ENCODE results near the gene RDX. TPM values are rescaled to one million over a fixed set of nuclear protein-coding genes. Genes with fewer than 3 reads are reported as not detected.
"Not testable (repeated sequence)": the region's sequence is repeated elsewhere in the genome, so short reads cannot be mapped to it uniquely, and the experiment has no call there.

RDX gene
- total RNA-seq, 1 experiment from 2014 or later: 107 TPM

DNA sequence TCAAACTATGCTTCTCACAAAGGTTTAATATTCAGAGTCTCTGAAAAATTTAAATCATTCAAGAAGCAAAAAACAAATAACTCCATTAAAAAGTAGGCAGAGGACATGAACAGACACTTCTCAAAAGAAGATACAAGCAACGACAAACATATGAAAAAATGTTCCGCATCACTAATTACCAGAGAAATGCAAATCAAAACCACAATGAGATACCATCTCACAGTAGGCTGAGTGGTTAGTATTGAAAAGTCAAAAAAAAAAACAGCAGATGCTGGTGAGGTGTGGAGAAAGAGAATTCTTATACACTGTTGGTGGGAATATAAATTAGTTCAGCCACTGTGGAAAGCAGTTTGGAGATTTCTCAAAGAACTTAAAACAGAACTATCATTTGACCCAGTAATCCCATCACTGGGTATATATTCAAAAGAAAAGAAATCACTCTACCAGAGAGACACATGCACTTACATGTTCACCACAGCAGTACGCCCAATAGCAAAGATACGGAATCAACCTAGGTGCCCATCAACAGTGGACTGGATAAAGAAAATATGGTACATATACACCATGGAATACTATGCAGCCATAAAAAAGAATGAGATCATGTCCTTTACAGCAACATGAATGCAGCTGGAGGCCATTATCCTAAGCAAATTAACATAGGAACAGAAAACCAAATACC lies 103.7 kb downstream of the RDX start:
- in situ Hi-C loops (cut with HindIII; ENCODE audit: low pct_unique_long_range_greater_than_20kb, low sequenced_read_pairs); DNase-seq (ENCODE audit: low read depth, low spot score): not testable (repeated sequence)

DNA sequence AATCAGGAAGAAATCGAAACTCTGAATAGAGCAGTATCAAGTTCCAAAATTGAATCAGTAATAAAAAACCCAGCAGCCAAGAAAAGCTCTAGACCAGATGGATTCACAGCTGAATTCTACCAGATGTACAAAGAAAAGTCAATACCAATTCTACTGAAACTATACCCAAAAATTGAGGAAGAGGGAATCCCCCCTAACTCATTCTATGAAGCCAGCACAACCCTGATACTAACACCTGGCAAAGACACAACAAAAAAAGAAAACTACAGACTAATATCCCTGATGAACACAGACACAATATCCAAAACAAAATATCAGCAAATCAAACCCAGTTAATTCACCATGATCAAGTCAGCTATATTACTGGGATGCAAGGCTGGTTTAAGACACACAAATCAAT lies 105.5 kb downstream of the RDX start:
- in situ Hi-C loops (cut with HindIII; ENCODE audit: low pct_unique_long_range_greater_than_20kb, low sequenced_read_pairs): no loop called here
- DNase-seq (ENCODE audit: low read depth, low spot score): no peak

DNA sequence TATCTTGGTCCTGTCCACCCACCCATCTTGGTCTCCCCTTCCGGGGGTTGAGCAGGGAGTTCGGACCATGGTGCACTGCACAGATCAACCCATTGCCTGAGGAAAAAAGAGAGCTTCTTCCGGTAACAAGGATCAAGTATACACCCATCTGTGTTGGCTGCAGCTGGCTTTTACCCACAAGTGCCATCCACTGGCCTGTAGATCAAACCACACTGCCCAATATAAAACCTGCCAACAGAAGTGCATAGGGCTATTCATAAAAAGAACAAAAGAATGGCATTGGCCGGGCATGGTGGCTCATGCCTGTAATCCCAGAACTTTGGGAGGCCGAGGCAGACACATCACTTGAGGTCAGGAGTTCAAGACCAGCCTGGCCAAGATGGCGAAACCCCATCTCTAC lies 108.7 kb downstream of the RDX start:
- DNase-seq (ENCODE audit: low read depth, low spot score): peak; percentile 21
- in situ Hi-C loops (cut with HindIII; ENCODE audit: low pct_unique_long_range_greater_than_20kb, low sequenced_read_pairs): no loop called here

DNA sequence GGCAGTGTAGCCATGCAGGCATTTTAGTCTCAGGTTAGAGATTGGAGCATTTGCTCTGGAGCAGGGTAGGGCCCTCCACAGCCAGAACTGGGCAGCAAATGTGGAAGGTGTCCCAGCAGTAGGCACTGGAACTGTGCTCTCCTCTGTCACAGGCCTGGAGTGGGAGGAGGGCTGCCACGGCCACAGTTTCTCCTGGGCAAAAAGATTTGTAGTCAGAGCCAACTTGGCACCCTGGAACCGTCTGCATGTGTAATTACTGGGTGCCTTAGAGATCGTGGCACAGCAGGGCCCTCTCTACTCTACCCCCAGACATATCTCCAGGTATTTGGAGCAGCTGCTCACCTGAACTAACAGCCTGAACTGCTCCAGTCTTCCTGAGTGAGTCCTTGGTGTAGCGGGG lies 109.5 kb downstream of the RDX start:
- DNase-seq (ENCODE audit: low read depth, low spot score): no peak
- in situ Hi-C loops (cut with HindIII; ENCODE audit: low pct_unique_long_range_greater_than_20kb, low sequenced_read_pairs): no loop called here

DNA sequence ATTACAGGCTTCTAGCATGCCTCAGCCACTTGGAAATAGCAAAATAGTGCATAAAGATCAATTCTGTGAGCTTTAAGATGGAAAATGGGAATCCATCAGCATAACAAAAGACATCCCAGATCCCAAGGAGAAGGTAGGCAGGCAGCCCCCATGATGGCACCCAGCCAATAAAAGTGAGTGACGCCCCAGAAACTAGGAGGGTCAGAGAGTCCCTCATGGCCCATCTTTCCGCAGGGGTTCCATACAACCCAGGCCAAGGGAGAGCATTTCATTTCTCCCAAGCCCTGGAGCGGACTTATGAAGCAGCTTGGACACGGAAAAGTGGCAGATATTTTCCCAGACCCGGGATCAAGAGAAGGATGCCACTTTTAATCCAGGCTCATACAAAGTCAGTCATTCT lies 110.0 kb downstream of the RDX start:
- in situ Hi-C loops (cut with HindIII; ENCODE audit: low pct_unique_long_range_greater_than_20kb, low sequenced_read_pairs): no loop called here
- DNase-seq (ENCODE audit: low read depth, low spot score): no peak

DNA sequence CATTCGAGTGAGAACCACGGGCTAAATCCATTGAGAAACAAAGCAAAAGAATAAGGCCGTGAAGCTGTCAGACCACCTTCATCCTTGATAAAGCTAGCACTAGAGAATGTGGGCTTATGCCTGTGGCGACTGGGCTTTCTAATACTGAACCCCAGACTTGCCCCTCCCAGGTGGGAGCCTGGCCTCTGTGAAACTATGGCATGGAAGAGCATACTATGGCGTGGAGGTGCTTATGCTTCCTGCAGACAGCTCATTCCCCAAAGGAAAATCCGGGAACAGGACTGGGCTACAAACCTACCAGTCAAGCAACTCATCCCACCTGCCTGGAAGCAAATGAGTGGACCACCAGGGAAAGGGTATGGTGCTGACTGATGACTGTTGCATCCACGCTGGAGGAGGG lies 110.8 kb downstream of the RDX start:
- in situ Hi-C loops (cut with HindIII; ENCODE audit: low pct_unique_long_range_greater_than_20kb, low sequenced_read_pairs): no loop called here
- DNase-seq (ENCODE audit: low read depth, low spot score): no peak

DNA sequence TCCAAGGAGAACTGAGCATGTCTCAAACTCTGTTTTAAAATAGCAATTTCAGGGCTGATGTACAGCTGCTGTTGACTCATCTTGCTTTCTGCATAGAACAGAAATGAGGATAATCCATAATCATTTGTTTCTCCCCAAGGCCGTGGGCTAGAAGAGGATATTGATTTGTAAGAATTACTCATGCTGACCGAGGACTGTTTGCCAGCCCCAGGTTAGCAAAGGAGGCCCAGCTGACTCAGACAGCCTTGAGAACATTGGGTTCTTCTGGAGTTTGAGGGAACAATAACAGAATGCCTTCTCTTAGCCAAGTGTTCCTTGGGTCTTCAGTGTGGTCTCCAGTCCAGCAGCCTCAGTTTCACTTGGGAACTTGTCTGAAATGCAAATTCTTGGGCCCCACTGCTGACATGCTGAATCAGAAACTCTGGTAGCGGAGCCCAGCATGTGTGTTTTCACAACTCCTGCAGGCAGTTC lies 111.3 kb downstream of the RDX start:
- in situ Hi-C loops (cut with HindIII; ENCODE audit: low pct_unique_long_range_greater_than_20kb, low sequenced_read_pairs): no loop called here
- no peak for DNase-seq (ENCODE audit: low read depth, low spot score)

DNA sequence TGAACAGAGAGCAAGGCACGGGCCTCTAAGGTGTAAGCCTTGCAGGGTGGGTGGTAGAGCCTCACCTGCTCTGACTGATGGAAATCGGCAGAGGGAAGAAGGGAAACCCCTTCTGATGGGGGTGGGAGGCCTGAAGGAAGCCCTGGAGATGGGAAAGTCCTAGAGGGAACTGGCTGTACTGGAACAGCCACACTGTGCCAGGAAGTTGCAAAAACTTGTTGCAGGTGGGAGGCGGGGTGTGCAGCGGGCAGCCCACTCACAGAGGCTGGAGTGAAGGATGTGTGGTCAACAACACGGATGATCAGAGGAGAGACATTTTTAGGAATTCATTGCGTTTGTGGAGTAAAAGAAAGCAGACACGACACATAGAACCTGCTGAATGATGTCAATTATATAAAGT lies 112.0 kb downstream of the RDX start:
- DNase-seq (ENCODE audit: low read depth, low spot score): no peak
- in situ Hi-C loops (cut with HindIII; ENCODE audit: low pct_unique_long_range_greater_than_20kb, low sequenced_read_pairs): no loop called here

DNA sequence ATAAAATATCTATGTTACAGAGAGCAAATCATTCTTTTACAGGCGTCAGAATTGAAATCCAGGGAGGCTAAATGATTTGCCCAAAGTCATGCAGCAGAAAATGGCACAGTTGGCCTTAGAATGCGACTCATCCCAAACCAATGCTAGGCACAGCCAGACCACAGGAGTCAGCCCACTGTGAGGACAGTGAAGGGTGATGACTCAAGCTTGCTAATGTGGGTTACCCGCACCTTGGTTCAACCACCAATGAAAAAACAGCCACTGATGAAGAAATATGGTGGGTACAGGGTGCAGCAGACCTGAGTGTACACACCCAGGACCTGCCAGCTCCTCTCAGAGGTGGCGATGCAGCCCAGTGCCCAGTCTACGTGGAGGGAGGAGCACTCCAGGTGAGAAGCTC lies 113.5 kb downstream of the RDX start:
- in situ Hi-C loops (cut with HindIII; ENCODE audit: low pct_unique_long_range_greater_than_20kb, low sequenced_read_pairs): no loop called here

DNA sequence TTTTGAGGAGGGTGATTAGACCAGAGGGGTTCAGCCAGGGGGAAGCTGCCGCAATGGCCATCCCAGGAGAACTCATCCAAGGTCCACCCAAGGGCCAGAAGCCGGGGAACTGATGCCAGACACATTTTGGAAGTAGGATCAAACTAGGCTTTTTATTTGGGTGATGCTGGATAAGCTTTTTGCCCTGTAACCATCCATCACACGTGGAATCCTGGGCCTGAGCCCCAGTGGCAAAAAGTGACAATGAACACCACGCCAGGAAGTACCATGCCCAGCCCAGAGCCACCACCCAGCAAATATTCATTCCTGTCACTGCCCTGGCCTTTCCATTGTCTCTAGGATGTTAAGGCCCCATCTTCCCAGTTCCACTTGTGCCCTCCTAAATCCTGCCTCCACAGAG lies 117.3 kb downstream of the RDX start:
- DNase-seq (ENCODE audit: low read depth, low spot score): no peak
- in situ Hi-C loops (cut with HindIII; ENCODE audit: low pct_unique_long_range_greater_than_20kb, low sequenced_read_pairs): no loop called here

More for the DNA sequence above, 113.5 kb downstream of the RDX start:
- DNase-seq (ENCODE audit: low read depth, low spot score): no peak

DNA sequence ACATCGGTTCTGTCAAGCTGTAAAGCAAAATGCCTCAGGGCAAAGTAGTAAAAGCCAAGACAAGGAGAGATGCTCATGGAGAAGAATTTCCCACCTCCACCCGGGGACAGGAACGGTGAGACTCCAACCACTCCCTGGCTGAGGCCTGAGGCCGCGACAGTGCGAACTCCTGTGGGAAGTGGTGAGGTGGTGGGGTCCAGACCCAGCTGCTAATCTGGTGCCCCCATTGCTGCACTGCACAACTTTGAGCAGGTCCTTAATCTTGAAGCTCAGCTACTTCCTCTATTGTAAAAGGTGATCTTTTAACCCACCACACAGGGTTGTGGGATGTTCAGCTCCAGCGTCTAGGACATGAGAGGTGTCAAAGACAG lies 119.3 kb downstream of the RDX start:
- in situ Hi-C loops (cut with HindIII; ENCODE audit: low pct_unique_long_range_greater_than_20kb, low sequenced_read_pairs): no loop called here
- DNase-seq (ENCODE audit: low read depth, low spot score): no peak

DNA sequence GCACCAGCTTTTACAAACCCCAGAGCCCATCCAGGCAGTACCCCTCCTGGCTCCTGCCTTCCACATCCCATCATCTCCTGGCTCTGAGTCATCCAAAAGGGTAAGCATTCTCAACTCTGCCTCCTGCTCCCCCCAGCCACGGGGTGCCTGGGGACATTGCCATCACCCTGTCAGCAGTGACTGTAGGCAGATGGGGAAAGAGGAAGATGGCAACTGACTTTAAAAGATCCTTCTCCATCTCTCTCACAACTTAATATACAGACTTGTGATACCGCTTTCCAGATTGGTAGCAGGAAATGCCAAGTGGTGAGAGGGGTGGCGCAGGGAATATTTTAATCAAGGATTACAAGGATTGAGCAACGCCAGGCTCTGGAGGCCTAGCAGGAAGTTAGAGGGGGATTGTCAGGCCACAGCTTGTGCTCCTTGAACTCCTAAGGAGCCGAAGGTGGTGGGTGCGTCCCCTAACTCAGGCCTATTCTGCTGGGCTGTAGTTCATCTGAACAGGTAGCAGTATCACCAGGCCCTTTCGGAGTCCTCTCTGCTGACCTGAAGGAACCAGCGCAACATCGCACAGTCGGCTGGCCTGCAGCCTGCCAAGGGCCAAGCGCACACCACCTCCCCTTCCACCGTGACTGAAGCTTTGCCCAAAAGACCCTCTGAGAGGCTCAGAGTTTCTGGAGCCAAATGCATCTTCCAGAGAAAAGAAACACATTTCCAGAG lies 119.9 kb downstream of the RDX start:
- in situ Hi-C loops (cut with HindIII; ENCODE audit: low pct_unique_long_range_greater_than_20kb, low sequenced_read_pairs): no loop called here
- no peak for DNase-seq (ENCODE audit: low read depth, low spot score)

DNA sequence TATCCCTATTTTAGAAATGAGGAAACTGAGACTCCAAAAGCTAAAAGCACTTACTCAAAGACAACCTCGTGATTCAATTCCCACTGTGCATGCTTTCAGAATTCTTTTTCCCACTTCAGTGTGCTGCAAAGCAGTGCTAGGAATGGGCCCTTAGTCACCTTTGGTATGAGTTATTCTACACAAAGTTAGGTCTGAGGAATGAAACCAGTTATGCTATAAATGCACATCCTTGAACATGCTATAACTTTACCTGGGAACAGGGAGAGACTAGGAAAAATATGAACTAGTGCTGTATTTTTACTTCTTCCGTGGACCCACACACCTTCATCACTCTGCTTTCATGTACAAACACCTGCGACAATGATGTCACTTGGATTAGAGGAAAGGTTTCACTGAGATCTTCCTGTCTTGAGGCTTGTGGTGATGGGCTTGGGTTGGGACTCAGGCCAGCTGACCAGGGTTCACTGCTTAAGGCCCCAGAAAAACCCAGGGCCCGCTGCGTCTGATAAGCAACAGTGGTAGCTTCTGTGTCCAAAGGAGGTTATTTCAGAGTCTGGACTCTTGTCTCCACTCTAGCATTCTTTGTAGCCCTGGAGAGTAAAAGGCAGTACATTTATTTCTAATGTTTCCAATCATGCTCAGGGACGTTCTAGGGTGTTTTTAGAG lies 121.6 kb downstream of the RDX start:
- in situ Hi-C loops (cut with HindIII; ENCODE audit: low pct_unique_long_range_greater_than_20kb, low sequenced_read_pairs): no loop called here
- DNase-seq (ENCODE audit: low read depth, low spot score): no peak

DNA sequence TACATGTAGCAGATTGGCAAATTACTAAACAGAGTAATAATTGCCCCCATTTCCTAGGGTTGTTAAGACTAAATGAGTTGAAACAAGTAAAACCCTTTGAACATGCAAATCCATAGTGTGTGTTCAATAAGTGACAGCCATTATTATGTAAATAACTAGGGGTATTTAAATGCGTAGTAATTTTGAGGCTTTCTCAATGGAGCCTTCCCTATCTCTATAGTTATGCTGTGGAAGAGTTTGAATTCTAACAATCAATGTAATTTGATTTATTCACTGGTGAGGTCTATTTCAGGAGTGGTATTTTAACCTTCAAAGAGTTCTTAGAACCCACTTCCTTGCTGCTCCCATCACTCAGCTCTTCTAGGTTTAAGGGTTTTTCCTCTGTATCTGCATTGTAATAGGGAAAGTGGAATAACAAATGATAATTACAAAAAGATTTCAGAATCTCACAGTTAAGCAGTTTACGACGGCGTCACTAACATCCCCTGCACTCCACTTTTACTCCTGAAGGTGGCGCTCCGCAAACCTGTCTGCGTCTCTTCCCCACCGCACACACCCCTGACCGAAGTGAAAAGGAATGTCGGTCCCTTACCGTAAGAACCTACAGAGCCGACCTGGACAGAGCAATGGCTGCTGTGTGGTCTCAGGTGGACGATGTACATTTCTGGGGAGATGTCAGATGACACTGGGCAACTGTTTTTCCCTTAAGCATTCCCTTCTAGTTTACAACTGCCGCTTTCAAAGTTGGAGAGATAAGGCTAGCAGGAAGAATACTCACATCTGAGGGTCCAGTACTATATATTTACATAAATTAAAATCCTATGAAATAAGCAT lies 122.4 kb downstream of the RDX start:
- peak; percentile 62 for DNase-seq (ENCODE audit: low read depth, low spot score)
- in situ Hi-C loops (cut with HindIII; ENCODE audit: low pct_unique_long_range_greater_than_20kb, low sequenced_read_pairs): no loop called here

DNA sequence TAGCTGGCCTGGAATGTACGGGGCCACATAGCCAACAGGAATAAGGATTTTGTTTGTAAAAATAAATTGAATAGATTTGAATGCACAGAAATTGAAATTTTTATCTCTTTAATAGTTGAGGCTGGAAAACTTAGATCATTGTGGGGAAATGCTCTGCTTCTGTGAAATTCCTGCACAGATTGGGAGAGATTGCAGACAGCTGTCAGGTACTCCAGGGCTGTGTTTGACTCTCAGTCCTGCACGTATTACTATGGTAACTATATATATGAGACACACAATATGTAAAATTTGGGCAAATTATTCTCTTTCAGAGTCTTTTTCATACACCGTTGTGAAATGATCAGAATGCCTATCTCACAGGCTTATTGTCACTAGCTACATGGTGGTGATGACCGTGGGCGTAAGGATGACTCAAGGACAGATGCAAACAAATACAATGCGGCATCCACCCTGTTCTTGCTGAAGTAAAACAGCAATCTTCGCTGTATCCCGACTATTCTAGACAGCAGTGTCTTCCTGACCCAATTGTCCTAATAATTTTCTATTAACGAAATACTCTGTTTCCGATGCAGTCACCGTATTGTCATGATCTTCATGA lies 123.8 kb downstream of the RDX start:
- no peak for DNase-seq (ENCODE audit: low read depth, low spot score)
- in situ Hi-C loops (cut with HindIII; ENCODE audit: low pct_unique_long_range_greater_than_20kb, low sequenced_read_pairs): no loop called here

DNA sequence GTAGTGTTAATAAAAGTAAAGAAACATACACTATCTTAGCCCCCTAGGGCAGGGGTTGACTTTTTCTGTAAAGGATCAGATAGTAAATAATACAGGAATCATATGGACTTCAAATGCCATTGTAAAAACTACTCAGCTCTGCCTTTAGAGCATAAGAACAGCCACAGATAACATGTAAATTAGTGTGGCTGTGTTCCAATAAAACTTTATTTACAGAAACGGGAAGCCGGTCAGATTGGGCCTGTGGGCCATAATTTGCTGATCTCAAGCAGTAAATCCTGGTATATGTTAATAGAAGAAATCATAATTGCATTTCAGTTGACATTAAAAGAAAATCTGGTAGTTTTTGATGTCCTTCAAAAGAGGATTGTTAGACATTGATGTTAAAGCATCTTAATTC lies 126.7 kb downstream of the RDX start:
- in situ Hi-C loops (cut with HindIII; ENCODE audit: low pct_unique_long_range_greater_than_20kb, low sequenced_read_pairs): no loop called here
- no peak for DNase-seq (ENCODE audit: low read depth, low spot score)

DNA sequence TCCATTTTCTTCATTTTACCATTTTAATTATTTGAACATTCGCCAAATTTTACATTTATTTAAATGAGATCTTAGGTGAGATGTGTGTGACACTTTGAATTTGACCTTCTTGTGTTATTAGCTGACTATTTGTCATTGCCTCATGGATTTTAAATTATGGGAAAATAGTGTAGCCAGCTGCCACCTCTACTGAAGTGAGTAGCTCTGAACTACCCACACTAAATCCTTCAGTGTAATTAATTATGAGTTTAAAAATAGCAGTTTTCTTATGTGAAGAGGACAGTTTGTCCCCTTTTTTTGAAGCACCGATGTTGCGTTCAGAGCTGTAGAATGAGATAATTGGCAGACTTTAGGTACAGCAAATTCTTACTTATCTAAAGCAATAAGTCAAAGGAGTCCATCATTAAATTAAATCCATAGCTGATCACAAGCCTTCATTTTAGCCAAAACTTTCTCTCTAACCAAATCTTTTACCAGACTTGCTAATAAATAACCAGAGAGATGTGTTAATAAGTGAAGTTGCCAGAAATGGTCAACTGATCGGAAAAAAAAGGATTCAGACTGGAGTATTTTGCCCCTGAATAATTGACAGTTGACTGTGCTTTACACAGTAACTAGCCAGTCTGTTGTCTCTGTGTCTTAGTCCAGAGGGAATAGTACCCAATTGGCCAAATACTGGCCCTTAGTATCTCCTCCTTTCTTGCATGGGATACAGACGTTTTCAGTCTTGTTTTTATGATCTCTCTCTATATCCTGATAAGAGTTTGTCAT lies 128.2 kb downstream of the RDX start:
- no peak for DNase-seq (ENCODE audit: low read depth, low spot score)
- in situ Hi-C loops (cut with HindIII; ENCODE audit: low pct_unique_long_range_greater_than_20kb, low sequenced_read_pairs): no loop called here
